ENCODE data around the gene DNMT3A.

The DNMT3A gene

GRCh38 chr2:25302758-25303375 lies 38.9 kb downstream of the DNMT3A start:
- DNase-seq = no peak

- DNase-seq = no peak
These were observed 40.0 kb downstream of the DNMT3A start for GRCh38 chr2:25301453-25302352.

- DNase-seq = no peak
These were observed 41.7 kb downstream of the DNMT3A start for GRCh38 chr2:25300001-25300400.

- DNase-seq = no peak
These were observed 42.8 kb downstream of the DNMT3A start for GRCh38 chr2:25298776-25299431.

- DNase-seq = no peak
These were observed 44.0 kb downstream of the DNMT3A start for GRCh38 chr2:25297738-25298137.

- DNase-seq = no peak
These were observed 46.1 kb downstream of the DNMT3A start for GRCh38 chr2:25295621-25296020.

- DNase-seq = no peak
These were observed 46.9 kb downstream of the DNMT3A start for GRCh38 chr2:25294573-25295462.

GRCh38 chr2:25293958-25294562 lies 47.7 kb downstream of the DNMT3A start:
- DNase-seq = no peak

GRCh38 chr2:25293145-25293544 lies 48.6 kb downstream of the DNMT3A start:
- DNase-seq = no peak

- DNase-seq = no peak
These were observed 49.3 kb downstream of the DNMT3A start for GRCh38 chr2:25292408-25292807.

- DNase-seq = no peak
These were observed 50.8 kb downstream of the DNMT3A start for GRCh38 chr2:25290811-25291495.

- DNase-seq = no peak
These were observed 54.8 kb downstream of the DNMT3A start for GRCh38 chr2:25286723-25287483.

GRCh38 chr2:25286025-25286400 lies 55.7 kb downstream of the DNMT3A start:
- no peak for DNase-seq

GRCh38 chr2:25285265-25286024 lies 56.3 kb downstream of the DNMT3A start:
- DNase-seq = no peak

- no peak for DNase-seq
These were observed 57.0 kb downstream of the DNMT3A start for GRCh38 chr2:25284756-25285155.

- no peak for DNase-seq
These were observed 57.8 kb downstream of the DNMT3A start for GRCh38 chr2:25283921-25284320.

- DNase-seq = no peak
These were observed 59.8 kb downstream of the DNMT3A start for GRCh38 chr2:25281941-25282340.

GRCh38 chr2:25281522-25281921 lies 60.2 kb downstream of the DNMT3A start:
- DNase-seq = peak; percentile 42

- no peak for DNase-seq
These were observed 61.6 kb downstream of the DNMT3A start for GRCh38 chr2:25280051-25280687.

Data from NCI-H446 treated with DMSO at 0.1 percent for 48 hours (cell line).